ENCODE measurements around the gene MPP2.
"Not testable (repeated sequence)": the region's sequence is repeated elsewhere in the genome, so short reads cannot be mapped to it uniquely, and the experiment has no call there.

The MPP2 gene, protein sequence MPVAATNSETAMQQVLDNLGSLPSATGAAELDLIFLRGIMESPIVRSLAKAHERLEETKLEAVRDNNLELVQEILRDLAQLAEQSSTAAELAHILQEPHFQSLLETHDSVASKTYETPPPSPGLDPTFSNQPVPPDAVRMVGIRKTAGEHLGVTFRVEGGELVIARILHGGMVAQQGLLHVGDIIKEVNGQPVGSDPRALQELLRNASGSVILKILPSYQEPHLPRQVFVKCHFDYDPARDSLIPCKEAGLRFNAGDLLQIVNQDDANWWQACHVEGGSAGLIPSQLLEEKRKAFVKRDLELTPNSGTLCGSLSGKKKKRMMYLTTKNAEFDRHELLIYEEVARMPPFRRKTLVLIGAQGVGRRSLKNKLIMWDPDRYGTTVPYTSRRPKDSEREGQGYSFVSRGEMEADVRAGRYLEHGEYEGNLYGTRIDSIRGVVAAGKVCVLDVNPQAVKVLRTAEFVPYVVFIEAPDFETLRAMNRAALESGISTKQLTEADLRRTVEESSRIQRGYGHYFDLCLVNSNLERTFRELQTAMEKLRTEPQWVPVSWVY

DNA sequence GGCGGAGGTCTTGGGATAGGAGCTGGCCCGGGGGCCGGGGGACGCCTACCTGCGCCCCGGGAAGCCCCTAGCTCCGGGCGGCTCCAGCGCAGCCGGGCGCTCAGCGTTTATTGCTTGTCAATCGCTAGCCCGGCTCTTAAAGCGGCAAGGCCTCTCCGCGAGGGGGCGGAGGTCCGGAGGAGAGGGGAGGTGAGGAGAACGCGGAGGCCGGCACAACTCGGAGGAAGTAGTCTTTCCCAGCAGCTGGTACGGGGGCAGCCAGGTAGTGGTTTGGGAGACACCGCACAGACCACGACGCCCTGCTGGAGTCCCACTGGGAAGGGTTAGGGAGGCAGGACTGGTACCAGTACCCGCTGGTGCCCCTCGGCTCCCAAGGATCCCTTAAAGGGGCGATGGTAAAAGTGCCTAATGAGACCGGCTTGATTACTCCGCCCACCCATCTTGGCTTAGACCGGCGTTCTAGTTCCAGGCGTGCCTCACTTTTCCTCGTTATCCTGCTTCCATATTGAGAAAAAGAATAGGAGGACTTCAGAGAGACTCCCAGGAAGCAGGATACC is at the start of gene MPP2:
Gene MPP2 (minus strand): TSS at position 112 of the 557 bp plus-strand sequence. CDS start 3,076 bp downstream, outside the sequence.
- DNase-seq (ENCODE audit: low read depth in 3 of 3) = no peak

DNA sequence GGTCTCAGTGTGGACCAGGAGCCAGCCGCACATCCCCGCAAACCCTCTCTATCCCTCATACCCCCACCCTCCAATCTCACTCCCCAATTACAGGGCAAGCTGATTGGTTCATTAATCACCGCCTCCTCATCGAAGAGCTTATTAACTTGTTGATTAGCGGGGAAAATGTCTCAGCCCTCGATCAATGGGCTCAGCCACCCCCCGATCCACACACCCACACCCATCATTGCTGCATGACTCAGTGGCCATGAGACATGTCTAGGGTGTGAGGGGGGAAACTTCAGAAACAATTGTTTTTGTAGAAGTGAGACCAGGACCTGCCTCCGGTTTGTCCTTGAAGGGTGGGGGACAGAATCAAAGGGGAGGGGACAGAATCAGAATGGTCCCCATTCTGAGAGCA is 48.9 kb upstream of the MPP2 start:
- DNase-seq (ENCODE audit: low read depth in 3 of 3) = no peak

DNA sequence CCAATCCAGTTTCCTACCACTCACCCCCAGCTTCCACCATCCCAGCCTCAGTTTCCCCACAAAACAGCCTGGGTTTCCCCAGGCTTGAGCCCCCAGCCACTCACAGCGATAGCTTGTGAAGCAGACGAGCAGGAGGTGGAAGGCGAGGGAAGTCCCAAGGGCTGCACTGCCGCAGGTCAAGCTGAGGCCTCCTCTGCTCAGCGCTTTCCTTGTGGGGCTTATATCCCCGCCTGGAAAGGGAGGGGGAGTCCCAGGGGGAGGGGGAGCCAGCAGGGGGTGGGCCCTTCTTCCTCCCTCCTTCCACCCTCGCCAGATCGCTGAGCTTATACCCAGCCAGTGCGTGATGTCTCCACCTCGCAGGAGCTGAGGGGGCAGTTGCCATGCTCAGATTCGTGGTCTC is 46.4 kb upstream of the MPP2 start, which contains the start of gene PYY:
Gene PYY (minus strand): TSS at position 195 of the 400 bp plus-strand sequence. CDS start 457 bp downstream, outside the sequence.
- no peak for DNase-seq (ENCODE audit: low read depth in 3 of 3)

DNA sequence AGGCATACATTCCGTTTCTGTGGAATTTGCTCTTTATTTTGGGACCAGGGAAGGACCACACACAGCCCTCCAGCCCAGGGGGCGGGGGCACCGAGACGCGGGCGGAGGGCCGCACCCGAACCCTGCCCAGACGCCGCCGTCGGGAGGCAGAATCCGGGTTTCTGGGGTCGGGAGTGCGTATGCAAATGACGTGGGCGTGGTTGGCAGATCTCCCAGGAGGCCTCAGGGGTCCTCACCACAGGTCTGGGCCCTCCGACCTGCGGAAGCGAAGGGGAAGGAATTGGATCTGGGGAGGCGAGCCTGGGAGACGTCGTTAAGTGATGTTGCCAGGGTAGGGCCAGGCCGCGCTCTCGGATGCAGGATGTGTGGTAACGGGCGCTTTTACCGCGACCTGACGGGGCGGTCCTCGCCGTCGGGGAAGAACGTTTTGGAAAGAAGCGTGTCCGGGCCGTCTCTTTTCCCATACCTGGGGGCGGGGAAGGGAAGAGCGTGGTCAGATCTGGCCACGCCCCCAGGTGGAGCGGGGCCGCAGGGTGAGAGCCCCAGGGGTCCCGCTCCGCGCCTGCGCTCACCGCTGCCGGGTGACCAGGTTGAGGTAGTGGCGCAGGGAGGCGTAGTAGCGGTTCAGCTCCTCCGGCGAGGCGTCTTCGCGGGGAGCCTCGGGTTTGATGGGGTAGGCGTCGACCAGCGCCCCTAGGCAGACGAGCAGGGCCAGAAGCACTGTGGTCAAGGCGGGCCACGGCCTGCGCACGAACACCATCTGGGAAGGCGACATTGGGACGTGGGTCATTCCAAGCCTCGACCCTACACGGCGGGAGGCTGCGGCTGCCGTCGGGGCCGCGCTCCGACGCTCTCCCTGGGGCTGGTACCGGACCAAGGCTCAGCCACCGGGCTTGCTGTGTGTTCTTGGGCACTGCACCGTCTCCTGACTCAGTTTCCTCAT is 45.7 kb upstream of the MPP2 start:
- no peak for DNase-seq (ENCODE audit: low read depth in 3 of 3)

DNA sequence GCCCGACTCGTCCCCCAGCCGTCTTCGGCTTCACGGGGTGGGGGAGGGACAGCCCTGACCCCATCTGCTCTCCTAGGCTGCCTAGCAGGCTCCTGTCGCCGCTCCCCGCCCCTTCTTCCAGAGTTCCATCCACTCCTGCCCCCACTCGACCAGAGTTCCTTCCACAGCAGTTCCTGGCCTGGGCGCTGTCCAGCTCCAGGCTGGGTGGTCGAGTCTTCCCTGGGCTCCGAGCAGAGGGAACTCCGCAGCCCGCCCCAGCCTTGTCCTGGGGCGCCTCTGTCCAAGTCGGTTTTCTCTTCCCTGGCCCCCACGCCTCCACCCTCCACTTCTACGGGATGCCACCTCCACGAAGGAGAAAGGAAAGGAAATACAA is 45.0 kb upstream of the MPP2 start:
- DNase-seq (ENCODE audit: low read depth in 3 of 3) = no peak

DNA sequence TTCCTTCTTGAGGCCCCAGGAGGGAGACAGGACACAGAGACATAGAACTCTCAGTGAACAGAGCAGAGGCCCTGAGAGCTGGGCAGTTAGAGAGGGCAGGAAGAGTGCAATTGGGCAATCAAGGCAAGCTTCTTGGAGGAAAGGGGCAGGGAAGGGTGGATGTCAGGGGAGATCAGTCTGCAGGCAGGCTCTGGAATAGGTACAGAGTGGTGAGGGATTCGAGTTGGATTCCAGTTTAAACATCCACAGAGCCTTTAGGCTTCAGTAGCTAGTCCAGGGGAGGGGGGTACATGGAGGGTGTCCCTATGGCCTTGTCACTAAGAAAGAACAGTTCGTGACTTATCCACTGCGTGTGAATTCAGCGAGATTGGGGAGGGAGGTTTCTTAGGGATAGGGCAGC is 44.4 kb upstream of the MPP2 start:
- no peak for DNase-seq (ENCODE audit: low read depth in 3 of 3)

DNA sequence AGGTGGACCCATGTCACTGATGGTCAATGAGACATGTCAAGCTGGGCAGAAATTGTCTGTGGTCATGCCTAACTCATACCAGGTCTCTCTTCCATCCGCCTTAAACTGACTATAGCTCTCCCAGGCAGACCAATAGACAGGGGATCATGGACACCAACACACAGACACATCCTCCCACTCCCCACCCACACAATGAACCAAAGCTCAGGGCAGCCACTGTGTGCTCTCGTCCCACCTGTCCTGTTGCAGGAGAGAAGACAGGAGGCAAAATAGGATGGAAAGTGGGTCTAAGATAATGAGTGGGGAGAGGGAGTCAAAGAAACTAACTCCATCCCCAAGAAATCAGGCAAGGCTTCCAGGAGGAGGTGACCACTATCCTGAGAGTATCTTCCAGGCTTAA is 43.2 kb upstream of the MPP2 start:
- no peak for DNase-seq (ENCODE audit: low read depth in 3 of 3)

DNA sequence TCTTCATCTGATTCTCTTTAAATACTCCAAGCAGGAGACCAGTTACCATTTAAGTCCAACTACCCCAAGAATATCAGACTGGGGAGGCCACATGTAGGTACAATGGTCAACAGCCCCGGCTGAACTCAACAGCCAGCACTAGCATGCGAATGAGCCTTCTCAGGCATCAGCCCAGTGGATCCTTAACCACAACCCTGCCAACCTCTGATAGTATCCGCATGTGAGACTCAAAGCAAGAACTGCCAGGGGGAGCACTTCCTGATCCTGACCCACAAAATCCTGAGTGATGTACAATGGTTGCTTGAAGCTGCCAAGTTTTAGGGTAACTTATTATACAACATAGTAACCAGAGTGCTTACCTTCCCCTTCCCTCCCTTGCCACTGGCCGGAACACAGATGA is 42.4 kb upstream of the MPP2 start:
- DNase-seq (ENCODE audit: low read depth in 3 of 3) = no peak

DNA sequence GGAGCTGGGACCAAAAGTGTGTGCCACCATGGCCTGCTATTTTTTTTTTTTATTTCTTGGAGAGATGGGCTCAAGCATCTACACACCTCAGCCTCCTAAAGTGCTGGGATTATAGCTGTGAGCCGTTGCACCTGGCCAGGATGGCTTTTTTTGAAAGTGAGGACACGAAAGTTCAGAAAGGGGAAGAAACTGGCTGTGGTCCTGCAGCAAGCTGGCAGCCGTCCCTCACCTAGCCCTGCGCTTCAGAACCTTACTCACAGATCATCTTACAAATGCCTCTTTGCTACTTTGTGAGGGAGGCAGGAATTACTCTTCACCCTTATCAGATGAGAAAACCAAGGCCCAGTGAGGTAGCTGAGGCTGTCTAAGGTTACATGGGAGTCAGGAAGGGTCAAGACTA is 39.4 kb upstream of the MPP2 start:
- no peak for DNase-seq (ENCODE audit: low read depth in 3 of 3)

DNA sequence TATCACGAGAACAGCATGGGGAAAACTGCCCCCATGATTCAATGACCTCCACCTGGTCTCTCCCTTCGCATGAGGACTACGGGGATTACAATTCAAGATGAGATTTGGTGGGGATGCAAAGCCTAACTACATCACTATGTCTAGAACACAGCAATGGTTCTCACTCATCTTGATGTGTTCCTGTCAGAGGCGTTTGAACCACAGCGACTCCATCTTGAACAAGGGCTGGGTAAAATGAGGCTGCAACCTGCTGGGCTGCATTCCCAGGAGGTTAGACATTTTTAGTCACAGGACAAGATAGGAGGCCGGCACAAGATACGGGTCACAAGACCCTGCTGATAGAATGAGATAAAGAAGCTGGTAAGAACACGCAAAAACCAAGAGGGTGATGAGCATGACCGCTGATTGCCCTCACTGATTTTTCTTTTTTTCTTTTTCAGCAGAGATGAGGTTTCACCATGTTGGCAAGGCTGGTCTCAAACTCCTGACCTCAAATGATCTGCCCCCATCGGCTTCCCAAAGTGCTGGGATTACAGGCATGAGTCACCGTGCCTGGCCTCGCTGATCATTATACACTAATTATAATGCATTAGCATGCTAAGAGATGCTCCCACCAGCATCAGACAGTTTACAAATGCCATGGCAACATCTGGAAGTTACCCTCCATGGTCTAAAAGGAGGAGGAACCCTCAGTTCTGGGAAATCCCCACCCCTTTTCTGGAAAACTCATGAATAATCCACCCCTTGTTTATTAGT is 37.9 kb upstream of the MPP2 start:
- no peak for DNase-seq (ENCODE audit: low read depth in 3 of 3)

DNA sequence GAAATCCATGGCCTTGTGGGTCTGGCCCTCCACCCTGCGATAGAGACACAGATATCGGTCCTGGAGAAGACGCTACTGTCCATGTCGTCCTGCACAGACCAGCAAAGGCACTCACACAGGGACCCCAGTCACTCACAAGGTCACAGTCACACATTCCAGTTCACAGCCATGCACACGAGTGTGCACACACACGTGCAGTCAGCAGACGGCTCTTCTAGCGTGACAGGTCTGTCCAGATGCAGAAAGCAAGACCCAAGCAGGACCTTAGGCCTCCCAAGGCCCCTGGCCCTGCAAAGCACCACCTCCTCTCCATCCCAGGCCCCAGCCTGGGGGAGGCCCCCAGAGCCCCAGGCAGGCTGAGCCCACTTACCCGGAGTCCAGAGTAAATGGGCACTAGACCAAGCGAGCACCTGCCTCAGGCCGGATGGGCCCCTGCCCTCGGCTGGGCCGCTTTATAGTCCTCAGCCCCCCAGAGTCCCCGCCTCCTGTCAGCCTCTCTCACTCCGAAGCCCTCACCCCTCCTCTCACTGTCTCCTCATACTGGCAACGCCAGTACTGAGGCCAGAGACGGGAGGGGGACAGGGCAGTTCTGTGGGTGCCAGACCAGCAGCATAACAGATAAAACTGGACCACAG is 34.8 kb upstream of the MPP2 start, which contains the start of gene PPY:
Gene PPY (minus strand): TSS at position 426 of the 635 bp plus-strand sequence. CDS start 822 bp downstream, outside the sequence.
- DNase-seq (ENCODE audit: low read depth in 3 of 3) = no peak

DNA sequence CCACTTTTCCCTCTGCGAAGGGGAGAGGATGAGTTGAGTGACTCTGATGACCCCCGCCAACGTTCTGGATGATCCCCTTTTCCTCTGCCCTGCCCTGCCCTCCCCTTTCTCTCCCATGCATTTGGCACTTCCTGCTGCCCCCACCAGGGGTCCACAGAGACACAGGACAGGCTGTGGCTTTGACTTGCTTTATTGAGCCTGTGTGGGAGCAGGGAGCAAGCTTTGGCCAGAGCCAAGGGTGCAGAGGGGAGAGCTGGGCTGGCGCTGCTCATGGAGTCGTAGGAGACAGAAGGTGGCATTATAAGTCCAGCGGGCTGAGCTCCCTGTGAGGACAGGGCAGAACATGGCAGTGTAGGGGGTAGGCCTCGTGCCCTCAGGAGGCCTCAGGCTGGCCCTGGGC is 33.3 kb upstream of the MPP2 start:
- no peak for DNase-seq (ENCODE audit: low read depth in 3 of 3)

DNA sequence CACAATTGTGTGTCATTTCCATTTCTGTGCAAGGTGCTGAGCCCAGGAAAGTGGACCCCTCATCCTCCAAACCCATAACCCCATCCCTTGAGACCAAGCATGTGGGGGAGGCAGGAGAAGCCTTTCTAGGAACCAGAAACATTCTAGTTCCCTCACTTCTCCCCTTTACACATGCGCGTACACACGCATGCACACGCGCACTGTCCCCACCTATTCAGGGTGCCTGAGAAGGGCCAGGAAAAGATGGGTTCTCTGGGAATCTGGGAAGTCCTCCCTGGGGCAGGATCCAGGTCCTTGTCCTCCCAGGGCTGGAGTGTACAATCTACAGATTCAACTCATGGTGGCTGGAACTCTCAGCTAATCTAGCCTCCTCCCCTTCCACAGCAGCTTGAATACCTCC is 32.5 kb upstream of the MPP2 start:
- DNase-seq (ENCODE audit: low read depth in 3 of 3) = no peak

DNA sequence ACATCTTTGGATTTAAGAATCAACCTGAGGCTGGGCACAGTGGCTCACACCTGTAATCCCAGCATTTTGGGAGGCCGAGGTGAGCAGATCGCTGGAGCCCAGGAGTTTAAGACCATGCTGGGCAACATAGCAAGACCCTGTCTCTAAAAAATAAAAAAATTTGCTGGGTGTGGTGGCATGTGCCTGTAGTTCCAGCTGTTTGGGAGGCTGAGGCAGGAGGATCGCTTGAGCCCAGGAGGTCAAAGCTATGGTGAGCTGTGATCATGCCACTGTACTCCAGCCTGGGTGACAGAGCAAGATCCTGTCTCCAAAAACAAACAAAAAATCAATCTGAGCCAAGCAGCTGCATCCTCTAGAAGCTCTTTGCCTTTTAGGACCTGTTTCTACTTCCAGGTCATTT is 32.1 kb upstream of the MPP2 start:
- not testable (repeated sequence) for DNase-seq (ENCODE audit: low read depth in 3 of 3)

DNA sequence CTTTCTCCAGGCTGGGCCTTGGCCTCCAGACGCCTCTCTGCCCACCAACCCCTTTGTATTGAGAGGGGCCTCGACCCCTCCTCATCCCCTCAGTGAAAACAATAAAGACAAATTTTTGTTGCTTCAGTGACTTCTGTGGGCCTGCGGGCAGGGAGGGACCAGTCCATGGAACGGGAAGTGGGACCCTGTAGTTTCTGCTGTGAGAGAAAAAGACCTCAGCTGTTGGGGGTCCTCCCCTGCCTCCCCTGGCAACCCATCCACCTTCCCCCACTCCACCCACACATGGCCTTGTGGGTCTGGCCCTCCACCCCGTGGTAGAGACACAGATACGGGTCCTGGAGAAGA is 31.5 kb upstream of the MPP2 start:
- no peak for DNase-seq (ENCODE audit: low read depth in 3 of 3)

DNA sequence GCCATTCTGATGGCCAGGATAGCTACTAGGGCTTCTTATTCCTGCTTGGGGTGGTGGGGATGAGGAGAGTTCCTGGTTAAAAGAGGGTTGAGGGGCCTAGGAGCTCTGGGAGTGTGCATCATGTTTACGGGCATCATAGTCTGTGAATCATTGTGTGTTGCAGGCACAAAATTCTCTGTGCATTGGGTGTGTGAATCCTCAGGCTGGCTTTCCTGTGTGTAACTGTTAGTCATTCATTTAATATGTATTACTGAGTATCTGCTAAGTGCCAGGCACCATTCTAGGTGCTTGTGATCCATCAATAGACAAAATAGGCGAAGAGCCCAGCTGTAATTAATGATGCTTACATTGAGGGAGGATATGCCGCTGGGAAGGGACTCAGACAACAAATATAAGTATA is 29.1 kb upstream of the MPP2 start:
- no peak for DNase-seq (ENCODE audit: low read depth in 3 of 3)

DNA sequence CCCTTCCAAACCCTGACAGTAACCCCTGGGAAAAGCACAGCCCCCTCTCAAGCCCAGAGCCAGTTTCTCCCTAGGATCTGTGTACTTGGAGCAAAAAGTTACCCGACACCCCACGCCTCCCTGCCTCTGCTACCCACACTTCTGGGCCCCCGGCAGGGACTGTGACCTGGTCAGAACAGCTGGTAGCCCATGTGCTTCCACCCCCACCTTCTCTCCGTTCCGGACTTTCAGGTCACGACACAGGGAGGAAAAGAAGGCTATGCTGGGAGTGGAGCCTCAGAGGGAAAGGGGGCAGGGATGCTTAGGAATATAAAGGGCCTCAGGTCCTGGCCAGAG is 28.6 kb upstream of the MPP2 start:
- DNase-seq (ENCODE audit: low read depth in 3 of 3) = no peak

DNA sequence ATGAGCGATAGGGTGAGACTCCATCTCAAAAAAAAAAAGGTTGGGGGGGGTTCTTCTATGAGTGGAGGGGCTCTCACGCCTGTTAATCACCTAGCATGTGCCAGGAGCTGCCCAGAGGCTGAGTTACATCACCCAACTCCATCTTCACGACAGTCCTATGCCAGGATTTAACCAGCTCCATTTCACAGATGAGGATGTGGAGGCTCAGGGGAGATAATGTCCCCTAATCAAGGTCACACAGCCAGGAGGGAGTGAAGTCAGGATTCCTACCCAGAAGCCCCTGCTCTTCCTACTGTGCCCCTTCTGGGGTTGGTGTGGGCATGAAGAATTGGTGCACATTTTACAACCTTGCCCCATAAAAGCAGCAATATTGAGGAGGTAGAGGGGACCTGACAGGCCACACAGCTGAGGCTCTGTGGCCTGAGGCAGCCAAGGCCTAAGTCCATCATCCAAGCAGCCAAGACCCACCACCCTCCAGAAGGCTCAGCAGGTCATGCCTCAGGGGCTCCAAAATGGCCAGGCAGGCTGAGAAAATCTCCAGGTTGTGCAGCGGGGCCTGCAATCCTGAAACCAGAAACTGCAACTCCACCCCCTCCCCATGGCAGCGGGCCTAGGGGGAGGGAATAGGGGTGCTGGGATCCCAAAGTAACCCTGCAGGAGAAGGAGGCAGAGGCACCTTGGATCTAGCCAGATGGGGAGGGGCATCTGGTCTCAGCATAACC is 28.0 kb upstream of the MPP2 start:
- no peak for DNase-seq (ENCODE audit: low read depth in 3 of 3)

DNA sequence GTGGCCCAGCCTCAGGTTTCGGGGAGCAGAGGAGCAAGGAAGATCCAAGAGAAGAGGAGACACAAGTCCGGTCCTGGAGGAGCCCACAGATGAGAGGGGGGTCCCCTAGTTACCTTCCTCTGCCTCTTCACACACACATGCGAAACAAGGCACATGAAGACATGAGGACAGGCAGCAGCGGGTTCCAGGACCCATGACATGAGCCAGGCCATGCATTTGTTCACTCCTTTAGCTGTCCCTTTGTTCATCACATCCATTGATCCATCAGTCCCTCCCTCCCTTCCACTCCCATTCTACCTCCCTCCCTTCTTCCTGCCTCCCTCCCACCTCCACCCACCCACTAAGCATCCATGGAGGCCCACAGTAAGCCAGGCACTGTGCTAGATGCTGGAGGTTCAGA is 25.6 kb upstream of the MPP2 start:
- DNase-seq (ENCODE audit: low read depth in 3 of 3) = no peak

DNA sequence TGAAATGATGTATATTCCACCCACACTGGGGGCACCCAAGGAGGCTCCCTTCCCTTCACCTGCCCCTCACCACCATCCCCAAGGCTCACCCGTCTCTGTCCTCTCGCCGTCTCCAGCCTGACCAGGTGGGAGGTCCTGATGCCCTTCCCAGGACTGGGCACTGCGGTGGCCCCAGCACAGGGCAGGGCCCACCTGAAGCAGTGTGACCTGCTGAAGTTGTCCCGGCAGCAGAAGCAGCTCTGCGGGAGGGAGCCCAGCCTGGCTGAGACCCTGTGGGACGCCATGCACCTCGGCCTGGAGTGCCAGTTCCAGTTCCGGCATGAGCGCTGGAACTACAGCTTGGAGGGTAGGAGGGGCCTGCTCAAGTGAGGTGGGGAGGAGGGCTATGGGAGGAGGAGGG is 25.0 kb upstream of the MPP2 start:
- DNase-seq (ENCODE audit: low read depth in 3 of 3) = no peak

Measured in stimulated activated CD4-positive, alpha-beta T cell treated with anti-CD3 and anti-CD28 coated beads, TNF-alpha, amount 100 ng/mL, for 48 hours (primary cell).